HL-60 (cell line): ENCODE measurements around the gene TRIB2.

Experiments used
- DNase-seq, 2 experiments: peaks; one replicate each; pipeline ENCODE4 v3.0.0-alpha.2; 2010 to 2020; ENCODE audit warnings: low read depth in 1 of 2, low spot score in 1 of 2
- H3K27ac ChIP-seq: fragments of 250-450 bp; sonication (Bioruptor Pico); replicated peaks from 2 replicates; pipeline ENCODE4 v1.5.1; 2020; ENCODE audit warnings: mild to moderate bottlenecking, moderate library complexity
- H3K27me3 ChIP-seq: fragments of 250-450 bp; sonication (Bioruptor Pico); 2 replicates; pipeline ENCODE4 v1.5.1; 2021; ENCODE audit warnings: mild to moderate bottlenecking, moderate library complexity; ENCODE audit not compliant: insufficient read depth, poor library complexity, severe bottlenecking
- H3K4me3 ChIP-seq: replicated peaks from 2 replicates; pipeline ENCODE4 v1.5.1; 2011; ENCODE audit warnings: mild to moderate bottlenecking, control low read depth, low read length; ENCODE audit not compliant: insufficient read depth
- CTCF ChIP-seq: IDR thresholded peaks from one replicate; pipeline ENCODE4 v1.5.1; 2011; ENCODE audit warnings: low read length, control low read depth, inconsistent platforms; ENCODE audit not compliant: insufficient read depth
- GABPA ChIP-seq: IDR thresholded peaks from 2 replicates; pipeline ENCODE4 v1.6.1; 2012; ENCODE audit warnings: low read depth
- POLR2AphosphoS5 ChIP-seq: IDR thresholded peaks from 2 replicates; pipeline ENCODE4 v1.6.1; 2012; ENCODE audit warnings: low read depth
- REST ChIP-seq: IDR thresholded peaks from 2 replicates; pipeline ENCODE4 v1.6.1; 2012; ENCODE audit warnings: low read depth; ENCODE audit not compliant: insufficient replicate concordance
- SPI1 ChIP-seq: IDR thresholded peaks from 2 replicates; pipeline ENCODE4 v1.6.1; 2012; ENCODE audit warnings: low read depth, mild to moderate bottlenecking, borderline replicate concordance

The TRIB2 gene

GRCh38 chr2:12683457-12684100 is 33.2 kb upstream of the TRIB2 start:
- TF ChIP-seq REST (no peak), POLR2AphosphoS5 (no peak), SPI1 (no peak), CTCF (no peak), GABPA (no peak)
- no peak for DNase-seq
- Histone ChIP-seq H3K27ac (no peak overlapping the region), H3K4me3 (no peak overlapping the region), H3K27me3 (peaks cover 14% of the 10 kb centered on the region)

GRCh38 chr2:12684471-12684936 is 32.2 kb upstream of the TRIB2 start:
- Histone ChIP-seq H3K4me3 (no peak overlapping the region), H3K27ac (no peak overlapping the region), H3K27me3 (peaks cover 14% of the 10 kb centered on the region)
- no peak for DNase-seq
- TF ChIP-seq GABPA (no peak), SPI1 (no peak), CTCF (no peak), REST (no peak), POLR2AphosphoS5 (no peak)

- Histone ChIP-seq H3K27ac (no peak overlapping the region), H3K27me3 (peaks cover 14% of the 10 kb centered on the region), H3K4me3 (no peak overlapping the region)
- no peak for DNase-seq
- TF ChIP-seq CTCF (no peak), REST (no peak), POLR2AphosphoS5 (no peak), GABPA (no peak), SPI1 (no peak)
Observed at GRCh38 chr2:12685145-12685544, 31.6 kb upstream of the TRIB2 start.
